Measurements from ENCODE around the gene THAP11.

The THAP11 gene

DNA sequence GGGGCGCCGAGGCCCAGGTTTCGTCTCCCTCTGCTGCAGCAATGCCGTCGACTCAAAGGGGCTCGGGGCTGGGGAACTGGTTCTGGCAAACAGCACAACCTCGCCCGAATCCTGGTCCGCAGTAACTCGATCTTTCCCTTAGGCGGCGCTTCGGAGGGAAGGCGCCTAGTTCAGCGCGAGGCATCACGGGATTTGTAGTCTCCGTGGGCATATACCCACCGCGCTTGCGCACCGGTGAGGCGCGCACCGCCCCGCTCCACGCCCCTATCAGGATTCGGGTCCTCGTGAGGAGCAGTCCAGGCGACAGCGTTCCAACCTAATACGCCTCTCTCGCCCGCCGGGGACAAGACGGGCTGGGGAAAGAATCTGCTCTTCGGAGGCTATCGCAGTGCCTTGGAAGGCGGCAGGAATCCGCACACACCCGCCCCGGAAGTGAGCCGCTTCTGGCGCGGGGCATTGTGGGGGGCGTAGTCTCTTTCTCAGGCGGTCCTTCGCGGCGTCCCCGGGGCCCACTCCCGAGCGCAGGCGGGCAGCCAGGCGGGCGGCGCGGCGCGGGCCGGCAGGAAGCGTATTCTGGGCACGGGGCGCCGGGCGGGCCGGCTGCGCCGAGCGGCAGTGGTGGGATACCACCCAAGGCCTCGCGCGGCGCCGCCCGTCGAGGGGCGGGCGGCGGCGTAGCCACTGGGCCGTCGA, at the start of gene THAP11:
THAP11 (plus strand) TSS at position 505 of the 693 bp plus-strand sequence. CDS start 235 bp downstream, outside the sequence.
- DNase-seq = peak; percentile 95 to 97 (median 96)

DNA sequence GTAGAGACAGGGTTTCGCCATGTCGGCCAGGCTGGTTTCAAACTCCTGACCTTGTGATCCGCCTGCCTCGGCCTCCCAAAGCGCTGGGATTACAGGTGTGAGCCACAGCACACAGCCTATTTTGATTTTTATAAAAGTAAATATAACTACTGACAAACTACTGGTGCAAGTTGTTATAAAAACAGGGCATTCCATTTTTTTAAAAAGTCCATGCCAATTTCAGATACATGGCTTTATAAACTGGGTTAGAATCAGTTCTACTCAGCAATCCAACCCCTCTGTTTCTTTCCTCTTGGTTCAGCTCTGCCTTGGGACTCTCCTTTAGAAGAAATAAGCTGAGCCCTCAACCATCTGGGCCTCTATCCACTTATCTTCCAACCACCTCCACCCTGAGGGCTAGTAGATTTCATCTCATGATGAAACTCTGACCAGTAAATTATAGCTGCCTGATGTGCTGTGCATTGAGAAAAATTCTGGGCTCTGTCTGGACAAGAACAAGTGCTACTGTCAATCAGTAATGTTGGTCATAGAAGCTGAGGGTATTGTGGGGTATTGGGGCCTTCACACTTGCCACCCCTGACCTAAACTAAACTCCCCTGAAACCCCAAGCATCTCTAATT, 45.9 kb upstream of the THAP11 start:
- DNase-seq = no peak

DNA sequence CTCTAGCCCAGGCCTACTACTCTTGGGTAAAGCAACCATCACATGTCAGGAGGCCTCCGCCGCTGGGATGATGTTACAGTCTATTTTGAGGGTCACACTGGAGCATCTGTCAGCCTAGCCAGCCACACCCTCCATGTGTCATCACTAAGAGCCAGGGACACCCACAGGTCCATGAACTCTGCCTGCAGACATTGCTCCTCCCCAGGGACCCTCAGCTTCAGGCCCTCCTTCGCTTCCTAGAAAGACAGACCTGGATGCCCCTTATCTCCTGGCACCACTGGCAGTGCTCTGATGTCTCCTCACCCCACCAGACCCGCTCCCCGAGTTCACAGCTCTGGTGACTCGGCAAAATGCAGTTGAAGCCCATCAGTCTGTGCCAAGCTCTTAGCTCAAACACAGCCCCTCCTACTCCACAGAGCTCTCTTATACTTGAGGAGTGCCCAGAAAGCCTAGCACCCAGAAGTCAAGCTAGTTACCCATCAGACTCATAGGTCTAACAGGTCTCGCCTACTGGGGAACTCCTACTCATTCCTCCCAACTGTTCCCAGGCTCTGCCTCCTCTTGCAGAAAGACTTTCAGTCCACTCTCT, 41.7 kb upstream of the THAP11 start:
- DNase-seq = no peak

DNA sequence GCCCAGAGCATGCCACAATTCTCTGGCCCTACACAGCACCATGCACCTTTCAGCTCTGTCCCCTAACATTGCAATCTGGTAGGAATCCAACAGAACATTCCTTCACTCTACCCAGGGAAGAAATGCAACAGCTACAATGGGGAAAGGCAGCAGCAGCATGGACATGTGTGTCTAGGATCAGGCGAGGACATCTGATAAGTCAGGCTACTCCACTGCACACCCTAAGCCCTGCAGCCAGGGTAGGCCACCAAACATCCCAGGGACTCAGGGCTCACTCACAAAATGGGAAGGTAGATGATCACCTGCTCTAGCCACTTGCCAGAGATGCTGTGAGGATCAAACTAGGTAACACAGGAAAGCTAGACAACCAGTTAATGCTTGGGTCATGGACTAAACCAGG, 40.9 kb upstream of the THAP11 start:
- DNase-seq = no peak

DNA sequence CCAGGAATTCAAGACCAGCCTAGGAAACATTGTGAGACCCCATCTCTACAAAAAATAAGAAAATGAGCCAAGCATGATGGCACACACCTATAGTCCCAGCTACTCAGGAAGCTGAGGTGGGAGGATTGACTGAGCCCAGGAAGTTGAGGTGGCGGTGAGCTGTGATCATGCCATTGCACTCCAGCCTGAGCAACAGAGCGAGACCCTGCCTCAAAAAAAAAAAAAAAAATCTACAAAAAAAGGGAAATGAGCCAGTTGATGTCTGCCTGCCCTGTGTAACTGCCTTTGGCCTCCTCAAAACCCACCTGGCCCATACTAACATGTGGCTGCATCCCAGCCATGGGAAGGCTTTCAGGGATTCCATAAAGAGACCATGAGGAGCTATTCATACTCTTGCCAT, 40.2 kb upstream of the THAP11 start:
- no peak for DNase-seq

DNA sequence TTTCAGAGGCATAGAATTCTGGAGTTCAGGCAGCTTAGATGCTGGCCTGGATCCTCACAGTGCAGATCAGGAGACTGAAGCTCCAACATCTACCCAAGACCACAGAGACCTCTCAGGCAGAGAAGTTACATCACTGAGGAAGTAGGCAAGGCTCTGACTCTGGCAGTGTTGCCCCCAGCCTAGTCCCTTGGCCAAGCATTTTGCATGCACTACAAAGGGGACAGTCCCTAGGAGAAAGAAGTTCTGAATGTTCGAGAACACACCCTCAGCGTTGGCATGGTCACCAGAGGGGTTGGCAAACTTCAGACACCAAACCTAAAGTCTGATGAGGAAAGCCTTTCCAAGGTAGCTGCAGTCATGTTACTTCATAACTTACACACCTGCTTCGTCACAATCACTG, 38.2 kb upstream of the THAP11 start:
- no peak for DNase-seq

DNA sequence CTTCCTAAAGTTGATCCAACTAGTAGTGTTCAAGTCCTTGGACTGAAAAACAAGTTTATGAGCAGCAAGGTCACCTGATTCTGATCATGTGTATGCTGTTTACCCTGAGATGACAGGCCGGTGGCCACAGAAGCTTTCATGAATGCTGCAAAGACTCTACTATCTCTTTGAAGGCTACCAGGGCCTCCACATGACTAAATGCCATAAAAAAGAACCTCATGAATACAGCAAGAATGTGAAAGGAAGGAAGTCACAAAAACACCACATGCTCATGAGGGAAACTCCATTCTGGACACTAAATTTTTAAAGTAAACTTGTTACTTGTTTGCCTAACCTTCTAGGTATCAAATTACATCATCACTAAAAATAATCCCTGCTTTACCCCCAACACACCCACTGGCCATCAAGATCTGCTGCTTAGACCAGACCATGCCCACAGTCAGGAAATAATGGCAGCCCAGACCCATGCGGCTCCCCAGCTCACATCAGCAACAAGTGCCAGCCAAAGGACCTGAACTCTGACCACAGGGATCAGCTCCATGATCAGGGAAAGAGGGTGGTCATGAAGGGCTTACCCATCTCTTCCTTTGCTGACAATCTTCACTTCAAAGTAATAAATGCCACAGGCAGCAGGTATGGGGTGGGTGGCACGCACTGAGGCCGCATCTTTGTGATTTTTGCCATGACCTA, 37.1 kb upstream of the THAP11 start:
- no peak for DNase-seq

DNA sequence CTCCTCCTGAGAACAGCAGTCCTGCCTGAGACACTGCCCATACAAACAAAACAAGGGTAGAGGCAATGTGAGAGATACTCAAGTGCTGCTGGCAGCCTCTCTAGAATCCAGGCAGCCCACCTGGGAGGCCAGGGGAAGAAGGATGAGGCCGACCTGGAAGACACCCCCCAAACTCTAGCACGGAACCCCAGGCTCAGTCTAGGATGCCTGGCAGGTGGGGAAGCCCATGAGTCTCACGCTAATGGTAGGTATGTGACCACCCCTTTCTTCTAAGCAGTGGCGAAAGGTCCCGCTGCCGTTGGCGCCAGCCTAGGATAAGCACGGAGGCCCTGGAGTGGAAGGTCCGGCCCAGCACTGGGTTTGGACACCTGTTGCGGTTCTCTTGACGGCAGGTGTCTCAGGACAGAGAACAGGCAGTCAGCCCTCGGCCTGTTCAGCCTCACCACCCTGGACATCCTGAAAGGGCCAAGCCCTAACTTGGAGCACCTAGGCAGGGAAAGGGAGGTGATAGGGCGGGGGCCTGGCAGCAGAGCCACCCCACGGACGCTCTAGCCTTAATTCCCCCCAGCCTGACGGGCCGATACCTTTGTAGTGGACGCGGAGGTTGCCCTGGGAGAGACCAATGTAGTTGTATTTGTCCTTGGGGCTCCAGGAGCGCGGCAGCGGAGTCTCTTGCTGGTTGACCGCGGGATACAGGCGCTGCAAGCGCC, 36.2 kb upstream of the THAP11 start:
- DNase-seq = peak in 1 of 3 experiments; percentile 62

DNA sequence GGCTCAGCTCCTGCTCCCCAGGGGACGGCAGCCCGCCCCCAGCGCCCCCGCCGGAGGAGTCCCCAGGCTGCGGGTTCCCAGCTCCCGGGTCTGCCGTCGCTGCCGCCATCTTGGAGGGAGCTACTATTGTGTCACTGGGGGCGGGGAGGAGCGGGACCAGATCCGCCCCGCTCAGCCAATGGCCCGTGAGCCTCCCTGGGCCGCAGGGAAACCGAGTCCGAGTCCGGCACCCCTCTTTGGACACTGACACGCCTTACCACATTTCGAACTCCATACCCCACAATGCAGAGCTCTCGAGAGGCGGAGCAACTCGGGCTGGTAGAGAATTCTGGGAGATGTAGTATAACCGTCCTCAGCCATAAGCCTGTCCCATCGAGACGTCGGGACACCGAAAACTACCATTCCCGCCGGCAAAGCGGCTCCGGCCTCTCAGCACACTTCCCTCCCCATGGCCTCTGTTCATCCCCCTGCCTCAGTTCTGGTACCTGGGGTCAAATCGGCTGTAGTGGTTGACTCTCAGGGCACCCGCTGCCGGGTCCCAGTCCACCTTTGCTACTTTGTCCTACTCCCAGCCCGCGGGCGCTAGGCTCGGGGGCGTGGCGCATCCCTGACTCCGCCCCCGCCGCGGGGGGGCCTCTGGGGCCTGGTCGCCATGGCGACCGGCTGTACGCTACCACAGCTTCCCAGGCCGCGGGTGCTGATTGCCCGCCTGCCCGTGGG, 35.5 kb upstream of the THAP11 start, which contains the start of the genes RANBP10 and TSNAXIP1:
RANBP10 (minus strand) TSS at position 133 of the 720 bp plus-strand sequence; CDS start at position 109, 24 bp downstream.
TSNAXIP1 (plus strand) TSS at position 462 of the 720 bp plus-strand sequence. CDS start 261 bp downstream, outside the sequence.
- DNase-seq = peak; percentile 95 to 99 (median 98)

DNA sequence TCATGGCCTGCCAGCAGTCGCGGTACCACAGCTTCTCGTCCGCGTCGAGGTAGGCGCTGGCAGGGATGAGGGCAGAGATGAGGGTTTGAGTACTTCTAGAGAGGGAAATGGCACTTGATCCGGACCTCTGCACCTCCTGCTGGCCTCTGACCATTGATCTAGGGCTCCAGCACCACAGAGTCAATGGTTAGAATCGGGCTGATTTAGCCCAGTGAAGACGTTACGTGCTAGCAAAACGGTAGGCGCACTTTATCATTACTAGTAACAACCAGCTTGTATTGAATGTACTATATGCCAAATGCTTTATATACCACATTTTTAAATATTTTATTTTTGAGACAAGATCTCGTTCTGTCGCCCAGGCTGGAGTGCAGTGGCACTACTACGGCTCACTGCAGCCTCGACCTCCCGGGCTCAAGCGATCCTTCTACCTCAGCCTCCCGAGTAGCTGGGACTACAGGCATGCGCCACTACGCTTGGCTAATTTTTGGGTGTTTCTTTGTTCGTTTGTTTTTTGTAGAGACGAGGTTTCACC, 34.9 kb upstream of the THAP11 start:
- peak in 1 of 3 experiments; percentile 37 for DNase-seq

DNA sequence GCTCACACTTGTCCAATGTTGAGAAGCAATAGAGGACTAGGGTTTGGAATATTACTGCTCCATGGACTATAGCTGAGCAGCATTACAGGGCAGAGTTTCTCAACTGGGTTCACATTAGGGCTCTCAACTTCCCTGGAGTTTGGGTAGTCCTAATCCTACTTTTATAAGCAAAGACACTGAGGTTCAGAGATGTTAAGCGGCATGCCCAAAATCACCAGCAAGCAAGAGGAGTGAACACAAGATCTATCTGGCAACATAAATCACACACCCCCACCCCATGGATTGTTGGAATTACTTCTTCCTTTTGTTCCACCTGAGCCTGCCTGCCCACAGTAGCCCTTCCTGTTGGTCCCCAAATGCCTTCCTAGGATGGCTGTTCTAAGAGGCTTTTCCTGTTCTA, 30.2 kb upstream of the THAP11 start:
- no peak for DNase-seq

DNA sequence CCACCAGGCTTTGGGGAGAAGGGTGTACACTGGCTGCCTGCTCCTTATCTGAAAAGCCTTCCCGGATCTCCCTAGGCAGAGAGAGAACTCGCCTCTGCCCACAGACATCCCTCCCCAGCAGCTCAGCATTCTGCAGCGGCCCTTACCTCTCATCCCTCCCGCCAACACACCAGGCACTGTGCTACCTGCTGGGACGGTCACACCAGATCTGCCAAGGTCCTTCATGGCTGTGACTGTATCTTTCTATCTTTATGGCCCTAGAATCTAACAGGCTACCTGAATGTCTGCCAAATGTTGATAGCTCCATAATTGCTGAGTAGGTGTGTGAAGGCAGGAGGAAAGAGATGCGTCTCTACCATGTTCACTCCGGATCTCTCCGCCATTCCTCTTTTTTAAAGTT, 27.6 kb upstream of the THAP11 start:
- DNase-seq = no peak

DNA sequence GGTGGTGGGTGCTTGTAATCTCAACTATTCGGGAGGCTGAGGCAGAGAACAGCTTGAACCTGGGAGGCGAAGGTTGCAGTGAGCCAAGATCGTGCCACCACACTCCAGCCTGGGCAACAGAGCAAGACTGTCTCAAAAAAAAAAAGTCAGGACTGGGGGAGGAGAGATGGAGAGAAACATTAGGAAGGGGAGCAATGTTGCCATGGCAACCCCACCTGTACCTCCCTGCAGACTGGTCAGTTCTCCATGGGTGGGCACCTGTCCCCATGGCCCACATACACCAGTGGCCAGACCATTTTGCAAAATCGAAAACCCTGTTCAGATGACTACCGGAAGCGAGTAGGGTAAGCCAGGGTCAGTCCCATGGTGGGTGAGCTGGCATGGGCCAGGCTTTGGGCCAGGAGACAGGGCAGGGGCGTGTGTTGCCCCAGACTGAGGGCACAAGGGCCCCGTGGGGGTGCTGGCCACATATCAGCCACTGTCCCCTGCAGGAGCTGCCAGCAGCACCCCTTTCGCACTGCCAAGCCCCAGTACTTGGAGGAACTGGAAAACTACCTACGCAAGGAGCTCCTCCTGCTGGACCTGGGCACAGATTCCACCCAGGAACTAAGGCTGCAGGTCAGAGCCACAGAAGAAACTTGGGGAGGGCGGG, 21.4 kb upstream of the THAP11 start:
- DNase-seq = no peak

DNA sequence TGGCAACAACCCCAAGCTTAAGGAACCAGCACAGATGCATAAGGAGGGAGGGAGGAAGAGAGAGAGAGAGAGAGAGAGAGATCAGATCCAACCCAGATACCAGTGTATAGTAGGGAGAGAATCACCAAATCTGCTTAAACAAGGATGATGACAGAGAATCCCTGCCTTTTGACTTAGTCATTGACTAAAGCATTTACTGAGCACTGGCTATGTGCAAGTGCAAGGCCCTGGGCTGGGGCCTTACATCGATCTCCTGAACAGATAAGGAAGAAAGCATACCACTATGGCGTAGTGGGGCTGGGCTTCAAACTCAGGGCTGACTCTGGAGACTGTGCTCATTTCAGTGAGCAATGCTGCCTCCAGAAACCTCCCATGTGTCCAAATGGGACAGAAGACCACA, 19.6 kb upstream of the THAP11 start:
- no peak for DNase-seq

DNA sequence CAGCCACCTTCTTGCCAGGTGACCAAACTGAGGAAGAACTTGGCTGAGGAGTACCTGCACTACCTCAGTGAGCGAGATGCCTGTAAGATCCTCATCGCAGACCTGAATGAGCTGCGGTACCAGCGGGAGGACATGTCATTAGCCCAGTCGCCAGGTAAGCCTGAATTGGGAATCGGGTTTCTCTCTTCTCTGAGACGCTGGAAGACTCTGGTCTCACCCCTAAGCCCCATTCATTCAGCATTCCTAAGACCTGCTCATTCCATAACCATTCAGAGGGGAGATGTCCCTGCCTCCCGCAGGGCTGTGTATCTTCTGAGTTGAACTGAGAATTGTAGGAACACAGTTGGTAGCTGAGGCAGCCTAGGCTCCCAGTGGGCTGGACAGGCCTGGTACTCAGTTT, 17.0 kb upstream of the THAP11 start:
- no peak for DNase-seq

DNA sequence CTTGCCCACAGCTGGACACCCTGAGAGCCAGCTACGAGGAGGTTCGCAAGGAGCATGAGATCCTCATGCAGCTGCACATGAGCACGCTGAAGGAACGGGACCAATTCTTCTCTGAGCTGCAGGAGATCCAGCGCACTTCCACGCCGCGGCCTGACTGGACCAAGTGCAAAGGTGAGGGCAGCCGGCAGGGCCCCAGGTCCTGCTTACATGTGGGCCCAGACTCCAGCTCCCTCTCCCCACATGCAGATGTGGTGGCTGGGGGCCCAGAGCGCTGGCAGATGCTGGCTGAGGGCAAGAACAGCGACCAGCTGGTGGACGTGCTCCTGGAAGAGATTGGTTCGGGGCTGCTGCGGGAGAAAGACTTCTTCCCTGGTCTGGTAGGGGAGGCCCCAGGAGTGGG, 16.2 kb upstream of the THAP11 start:
- no peak for DNase-seq

DNA sequence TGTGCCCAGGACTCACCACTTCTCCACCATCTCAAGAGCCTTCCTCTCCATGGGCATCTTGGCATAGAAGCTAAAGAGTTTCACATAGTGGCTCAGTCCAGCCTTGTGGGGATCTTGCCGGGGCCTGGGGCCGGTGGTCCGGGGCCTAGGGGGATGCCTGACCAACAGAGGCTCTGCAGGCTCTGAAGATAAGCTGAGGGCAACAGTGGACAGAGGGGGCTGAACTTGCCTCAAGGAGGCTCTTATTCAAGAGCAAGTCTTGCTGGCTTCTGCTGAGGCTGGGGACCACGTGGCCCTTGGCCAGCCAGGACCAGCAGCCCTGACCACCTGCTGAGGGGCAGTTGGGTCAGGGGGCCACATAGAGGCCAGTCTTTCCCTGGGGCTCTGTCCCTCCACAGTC, 13.5 kb upstream of the THAP11 start:
- no peak for DNase-seq

DNA sequence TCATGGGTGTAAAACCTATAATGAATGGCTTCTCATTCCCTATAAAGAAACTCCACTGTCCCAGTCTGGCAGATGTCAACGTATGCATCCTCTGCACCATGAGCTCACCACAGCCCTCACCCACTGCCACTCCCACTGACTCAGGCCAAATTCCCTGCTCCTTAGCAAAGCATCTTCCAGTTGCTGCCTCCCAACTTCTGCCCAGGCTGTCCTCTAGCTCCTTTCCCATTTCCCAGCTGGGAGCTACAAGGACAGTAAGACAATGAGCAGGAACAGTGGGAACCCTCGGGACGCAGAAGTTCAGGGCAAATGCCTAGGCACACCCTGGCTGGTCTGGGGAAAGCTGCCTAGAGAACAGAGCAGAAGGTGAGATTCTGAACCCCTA, 9.1 kb upstream of the THAP11 start:
- no peak for DNase-seq

DNA sequence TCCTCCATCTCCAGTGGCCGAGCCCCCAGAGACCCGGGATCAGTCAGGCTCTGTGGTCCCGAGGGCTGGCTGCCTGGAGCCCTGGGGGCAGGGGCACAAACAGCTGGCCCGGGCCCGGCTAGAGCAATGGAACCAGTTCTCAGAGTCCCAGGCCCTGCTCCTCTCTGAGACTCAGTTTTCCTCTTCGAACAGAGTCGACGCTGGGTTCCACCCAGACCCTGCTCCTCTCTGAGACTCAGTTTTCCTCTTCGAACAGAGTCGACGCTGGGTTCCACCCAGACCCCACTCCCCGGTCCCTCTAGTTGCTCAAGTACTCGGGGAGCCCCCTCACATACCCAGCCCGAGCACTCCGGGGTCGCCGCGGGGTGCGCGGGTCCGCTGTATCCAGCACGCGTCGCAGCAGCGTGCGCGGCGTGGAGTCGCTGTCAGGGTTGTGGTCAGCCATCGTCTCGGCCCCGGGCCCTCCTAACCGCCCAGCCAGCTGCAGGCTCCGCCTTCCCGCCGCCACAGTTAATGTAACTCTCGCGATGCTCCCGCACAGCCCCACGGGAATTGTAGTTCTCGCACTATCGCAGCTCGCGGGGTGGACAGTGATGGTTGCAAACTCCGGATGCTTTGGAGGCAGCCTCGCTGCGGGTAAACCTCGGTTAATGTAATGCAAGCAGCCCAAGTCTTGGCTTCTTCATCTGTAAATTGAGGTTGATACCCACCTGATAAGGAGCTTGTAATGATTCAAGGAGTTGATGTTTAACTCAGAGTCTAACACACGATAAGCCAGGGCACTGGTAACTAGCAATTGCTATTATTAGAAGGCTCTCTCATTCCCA, 8.5 kb upstream of the THAP11 start:
- peak; percentile 86 to 92 (median 88) for DNase-seq

DNA sequence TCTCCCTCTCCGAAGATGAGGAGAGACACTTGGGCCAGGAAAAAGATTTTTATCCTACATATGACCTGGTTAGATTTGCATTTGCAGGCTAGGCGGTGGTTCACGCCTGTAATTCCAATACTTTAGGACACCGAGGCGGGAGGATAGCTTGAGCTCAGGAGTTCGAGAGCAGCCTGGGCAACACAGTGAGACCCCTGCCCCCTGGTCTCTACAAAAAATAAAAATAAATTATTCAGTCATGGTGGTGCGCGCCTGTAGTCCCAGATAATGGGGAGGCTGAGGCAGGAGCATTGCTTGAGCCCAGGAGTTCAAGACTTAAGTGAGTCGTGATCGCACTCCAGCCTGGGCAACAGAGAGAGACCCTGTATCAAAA, 7.9 kb upstream of the THAP11 start:
- no peak for DNase-seq
